Neural cell (in vitro differentiated cells): Measurements from ENCODE around the gene CADM4. TPM values are rescaled to one million over a fixed set of nuclear protein-coding genes. Genes with fewer than 3 reads are reported as not detected.

Source experiments
- H2AFZ ChIP-seq: fragments of 200-600, 300-800 bp; sonication (generic), shearing (Covaris generic); 2 replicates; pipeline ENCODE4 v1.6.0; 2014; ENCODE audit warnings: low read depth, mild to moderate bottlenecking, antibody characterized with exemption, low read length, moderate library complexity
- H3F3A ChIP-seq: fragments of 200-600 bp; shearing (Covaris generic); 2 replicates; pipeline ENCODE4 v1.6.1; 2016; ENCODE audit warnings: mild to moderate bottlenecking, moderate library complexity, mixed read lengths, antibody characterized with exemption, low read length; ENCODE audit not compliant: insufficient read depth, poor library complexity, severe bottlenecking
- H3K27ac ChIP-seq: fragments of 200-600, 300-800 bp; sonication (generic), shearing (Covaris generic); 2 replicates; pipeline ENCODE4 v1.5.1; 2014; ENCODE audit warnings: mild to moderate bottlenecking, low read length, moderate library complexity
- H3K27me3 ChIP-seq: fragments of 300-800, 200-600 bp; sonication (generic), shearing (Covaris generic); 2 replicates; pipeline ENCODE4 v1.6.0; 2014; ENCODE audit warnings: mild to moderate bottlenecking, low read depth, low read length, moderate library complexity; ENCODE audit not compliant: insufficient read depth
- H3K36me3 ChIP-seq: fragments of 300-800, 200-600 bp; sonication (generic), shearing (Covaris generic); 2 replicates; pipeline ENCODE4 v1.5.1; 2014; ENCODE audit warnings: mild to moderate bottlenecking, antibody characterized with exemption, low read length, moderate library complexity; ENCODE audit not compliant: insufficient read depth
- H3K4me2 ChIP-seq: fragments of 300-800, 200-600 bp; sonication (generic), shearing (Covaris generic); 2 replicates; pipeline ENCODE4 v1.6.0; 2014; ENCODE audit warnings: mild to moderate bottlenecking, low read length
- H3K4me3 ChIP-seq: fragments of 300-800, 200-600 bp; sonication (generic), shearing (Covaris generic); 2 replicates; pipeline ENCODE4 v1.5.1; 2014; ENCODE audit warnings: mild to moderate bottlenecking, low read length, moderate library complexity
- H3K79me2 ChIP-seq: fragments of 200-600 bp; shearing (Covaris generic); replicated peaks from 2 replicates; pipeline ENCODE4 v1.6.0; 2014; ENCODE audit warnings: mild to moderate bottlenecking, low read length, moderate library complexity; ENCODE audit not compliant: insufficient read depth
- H3K9ac ChIP-seq: fragments of 300-800, 200-600 bp; sonication (generic), shearing (Covaris generic); 2 replicates; pipeline ENCODE4 v1.6.1; 2016; ENCODE audit warnings: mild to moderate bottlenecking, low read length, mixed read lengths
- H3K9me2 ChIP-seq: fragments of 200-600 bp; shearing (Covaris generic); 2 replicates; pipeline ENCODE4 v1.6.1; 2016; ENCODE audit warnings: mild to moderate bottlenecking, low read length, mixed read lengths; ENCODE audit not compliant: insufficient read depth
- H3K9me3 ChIP-seq: fragments of 200-600, 300-800 bp; sonication (generic), shearing (Covaris generic); 2 replicates; pipeline ENCODE4 v1.6.1; 2016; ENCODE audit warnings: mild to moderate bottlenecking, mixed run types, low read length, moderate library complexity, mixed read lengths
- H4K20me1 ChIP-seq: fragments of 200-600 bp; shearing (Covaris generic); 2 replicates; pipeline ENCODE4 v1.6.1; 2016; ENCODE audit warnings: mild to moderate bottlenecking, mixed run types; ENCODE audit not compliant: insufficient read depth
- CTCF ChIP-seq: fragments of 450-650 bp; IDR thresholded peaks from 2 replicates; pipeline ENCODE4 v1.5.1; 2014; ENCODE audit warnings: antibody characterized with exemption, mild to moderate bottlenecking, moderate library complexity; ENCODE audit not compliant: poor library complexity, severe bottlenecking
- EP300 ChIP-seq: fragments of 450-650 bp; conservative IDR thresholded peaks from 2 replicates; pipeline ENCODE4 v1.6.1; 2014; ENCODE audit warnings: antibody characterized with exemption, mild to moderate bottlenecking, moderate library complexity; ENCODE audit not compliant: poor library complexity, severe bottlenecking
- EZH2 ChIP-seq: fragments of 200-600, 300-800 bp; shearing (Covaris generic), sonication (generic); IDR thresholded peaks from 2 replicates; pipeline ENCODE4 v1.6.1; 2014; ENCODE audit warnings: antibody characterized with exemption, low read length, borderline replicate concordance, mild to moderate bottlenecking; ENCODE audit not compliant: insufficient read depth, poor library complexity, severe bottlenecking
- MXI1 ChIP-seq: fragments of 450-650 bp; conservative IDR thresholded peaks from 2 replicates; pipeline ENCODE4 v1.6.1; 2014; ENCODE audit warnings: antibody characterized with exemption, mild to moderate bottlenecking; ENCODE audit not compliant: poor library complexity, severe bottlenecking
- POLR2AphosphoS5 ChIP-seq: IDR thresholded peaks from 2 replicates; pipeline ENCODE4 v1.6.1; 2012
- RAD21 ChIP-seq: fragments of 450-650 bp; conservative IDR thresholded peaks from 2 replicates; pipeline ENCODE4 v1.6.1; 2014; ENCODE audit warnings: antibody characterized with exemption, mild to moderate bottlenecking, moderate library complexity
- REST ChIP-seq: IDR thresholded peaks from 2 replicates; pipeline ENCODE4 v1.6.1; 2012; ENCODE audit warnings: borderline replicate concordance
- SMC3 ChIP-seq: fragments of 450-650 bp; conservative IDR thresholded peaks from 2 replicates; pipeline ENCODE4 v1.6.1; 2014; ENCODE audit warnings: antibody characterized with exemption, mild to moderate bottlenecking, moderate library complexity; ENCODE audit not compliant: poor library complexity
- TAF1 ChIP-seq: IDR thresholded peaks from 2 replicates; pipeline ENCODE4 v1.6.1; 2012; ENCODE audit warnings: low read depth
- polyA plus RNA-seq: library from polyadenylated mRNA; depleted of rRNA; stranded (reverse); fragments of >200 nt; gene quantifications from 2 replicates; pipeline ENCODE4 v1.2.3, GENCODE V29; 2014

The CADM4 gene
- polyA plus RNA-seq, 1 donor from 2014 or later, result 211 TPM

- no peaks in the 10 kb centered on the region for H3K9me2 ChIP-seq
- H2AFZ ChIP-seq, result no peak overlapping the region
- H4K20me1 ChIP-seq, result no peaks in the 10 kb centered on the region
- H3K9me3 ChIP-seq, result no peaks in the 10 kb centered on the region
- no peaks in the 10 kb centered on the region for H3F3A ChIP-seq
- no peak overlapping the region for H3K27ac ChIP-seq
- H3K27me3 ChIP-seq, result no peaks in the 10 kb centered on the region
- H3K4me3 ChIP-seq, result no peak overlapping the region
- no peaks in the 10 kb centered on the region for H3K79me2 ChIP-seq
- no peak for TF ChIP-seq SMC3
- TF ChIP-seq TAF1, result no peak
- TF ChIP-seq EP300, result no peak
- no peak for TF ChIP-seq REST
- no peak overlapping the region for H3K9ac ChIP-seq
- H3K4me2 ChIP-seq, result no peak overlapping the region
- H3K36me3 ChIP-seq, result peaks cover 7% of the 10 kb centered on the region
Observed at GRCh38 chr19:43582495-43582894, 57.2 kb downstream of the CADM4 start.

- Histone ChIP-seq H3K36me3 (peaks cover 2% of the 10 kb centered on the region), H3K9me3 (no peaks in the 10 kb centered on the region), H3F3A (no peaks in the 10 kb centered on the region), H3K9me2 (no peaks in the 10 kb centered on the region), H3K4me2 (no peak overlapping the region), H3K27ac (no peak overlapping the region), H3K27me3 (no peaks in the 10 kb centered on the region), H4K20me1 (no peaks in the 10 kb centered on the region), H3K79me2 (no peaks in the 10 kb centered on the region), H3K4me3 (no peak overlapping the region), H2AFZ (no peak overlapping the region), H3K9ac (no peak overlapping the region)
- TF ChIP-seq RAD21 (no peak), CTCF (no peak), SMC3 (no peak), POLR2AphosphoS5 (no peak), EZH2 (no peak), TAF1 (no peak), MXI1 (no peak), EP300 (no peak), REST (no peak)
Observed at GRCh38 chr19:43581467-43581866, 58.2 kb downstream of the CADM4 start.
